B cell (primary cell): ENCODE results near the gene PDE6B. TPM values are rescaled to one million over a fixed set of nuclear protein-coding genes. Genes with fewer than 3 reads are reported as not detected.

Experiments
- ATAC-seq: fragments of 200-7000 bp; cut with Tn5 transposase; one replicate; pipeline ENCODE4 v1.10.0; 2021; ENCODE audit warnings: low read depth, mild to moderate bottlenecking, moderate number of reproducible peaks, moderate library complexity
- CTCF ChIA-PET: fragments of 350-600 bp; sonication (Branson Sonifier 250); formaldehyde crosslinking; loops from one replicate; lab custom pipeline; 2021; ENCODE audit warnings: antibody characterized with exemption, inconsistent platforms; lab: Charles Lee
- POLR2A ChIA-PET: fragments of 350-600 bp; sonication (Branson Sonifier 250); formaldehyde crosslinking; loops from one replicate; lab custom pipeline; 2021; ENCODE audit warnings: antibody characterized with exemption; lab: Charles Lee
- DNase-seq: peaks from one replicate; pipeline ENCODE4 v3.0.0; 2013
- H2AFZ ChIP-seq: 2 replicates; pipeline ENCODE4 v1.6.1; 2012; ENCODE audit warnings: mild to moderate bottlenecking, low read depth, low read length; ENCODE audit not compliant: insufficient read depth, poor library complexity, severe bottlenecking
- H3K27ac ChIP-seq, 2 donors: 1 replicate in 1 of 2; 2 replicates in 1 of 2; pipeline ENCODE4 v1.5.1; 2012 to 2013; ENCODE audit warnings: low read length in 2 of 2, mild to moderate bottlenecking in 2 of 2, moderate library complexity in 1 of 2
- H3K27me3 ChIP-seq, 4 experiments: fragments of 200-600 bp in 1 of 4; sonication (generic) in 1 of 4; replicated peaks in 1 of 4; 1 replicate in 2 of 4; 2 replicates in 2 of 4; pipeline versions ENCODE4 v1.6.1 to v1.7.0; 2013 to 2016; ENCODE audit warnings: low read length in 3 of 4, mild to moderate bottlenecking in 2 of 4, mixed read lengths in 1 of 4, moderate library complexity in 1 of 4; ENCODE audit not compliant: insufficient read depth in 4 of 4, control insufficient read depth in 3 of 4; ENCODE audit errors: control extremely low read depth in 1 of 4
- H3K36me3 ChIP-seq, 2 experiments: replicated peaks in 1 of 2; 1 replicate in 1 of 2; 2 replicates in 1 of 2; pipeline versions ENCODE4 v1.6.1 to v1.7.1; 2013; ENCODE audit warnings: low read length in 1 of 2; ENCODE audit not compliant: insufficient read depth in 2 of 2, control insufficient read depth in 1 of 2; ENCODE audit errors: control extremely low read depth in 1 of 2, extremely low read depth in 1 of 2
- H3K4me1 ChIP-seq, 2 donors: fragments of 200-600 bp in 1 of 2; sonication (generic) in 1 of 2; 1 replicate in 1 of 2; 2 replicates in 1 of 2; pipeline versions ENCODE4 v1.5.1 to v1.6.1; 2013 to 2017; ENCODE audit warnings: low read length in 2 of 2; ENCODE audit not compliant: control insufficient read depth in 2 of 2, insufficient read depth in 2 of 2
- H3K4me2 ChIP-seq: replicated peaks from 2 replicates; pipeline ENCODE3; 2012; ENCODE audit warnings: mild to moderate bottlenecking, low read depth, low read length; ENCODE audit not compliant: poor library complexity, severe bottlenecking
- H3K4me3 ChIP-seq, 5 experiments: fragments of 200-600 bp in 1 of 5; sonication (generic) in 1 of 5; 1 replicate in 3 of 5; 2 replicates in 2 of 5; pipeline versions ENCODE4 v1.5.1 to v1.7.0; 2011 to 2016; ENCODE audit warnings: low read length in 4 of 5, mild to moderate bottlenecking in 4 of 5, low read depth in 2 of 5, control low read depth in 1 of 5, moderate library complexity in 1 of 5; ENCODE audit not compliant: insufficient read depth in 1 of 5; ENCODE audit errors: control extremely low read depth in 1 of 5, extremely low read depth in 1 of 5
- H3K79me2 ChIP-seq: fragments of 200-600 bp; sonication (generic); one replicate; pipeline ENCODE4 v1.6.0; 2016; ENCODE audit warnings: low read length; ENCODE audit not compliant: control insufficient read depth, insufficient read depth
- H3K9ac ChIP-seq: fragments of 200-600 bp; sonication (generic); 2 replicates; pipeline ENCODE4 v1.6.1; 2017; ENCODE audit warnings: mild to moderate bottlenecking, low read length, moderate library complexity
- H3K9me3 ChIP-seq, 3 donors: one replicate each; pipeline versions ENCODE4 v1.6.1 to v1.7.1; 2013; ENCODE audit warnings: low read length in 2 of 3; ENCODE audit not compliant: control insufficient read depth in 2 of 3, insufficient read depth in 1 of 3; ENCODE audit errors: control extremely low read depth in 1 of 3
- H4K20me1 ChIP-seq: 2 replicates; pipeline ENCODE4 v1.6.0; 2012; ENCODE audit warnings: mild to moderate bottlenecking, low read length; ENCODE audit not compliant: insufficient read depth, control insufficient read depth, poor library complexity, severe bottlenecking
- H3K27ac Mint-ChIP-seq: one replicate; pipeline ENCODE4 v1.8.0; 2021; ENCODE audit warnings: mixed read lengths
- H3K27me3 Mint-ChIP-seq: one replicate; pipeline ENCODE4 v1.8.0; 2021; ENCODE audit warnings: mixed read lengths
- H3K4me1 Mint-ChIP-seq: one replicate; pipeline ENCODE4 v1.8.0; 2021; ENCODE audit warnings: mixed read lengths
- H3K4me3 Mint-ChIP-seq: one replicate; pipeline ENCODE4 v1.8.0; 2021; ENCODE audit warnings: mixed read lengths
- H3K9me3 Mint-ChIP-seq: one replicate; pipeline ENCODE4 v1.8.0; 2022; ENCODE audit warnings: mixed read lengths; ENCODE audit not compliant: insufficient read depth
- CTCF ChIP-seq: fragments of 200-600 bp; IDR thresholded peaks from one replicate; pipeline ENCODE4 v1.8.0; 2022; ENCODE audit warnings: antibody characterized with exemption, mild to moderate bottlenecking
- EZH2 ChIP-seq: IDR thresholded peaks from 2 replicates; pipeline ENCODE4 v1.6.1; 2012; ENCODE audit warnings: borderline replicate concordance, low read depth, mild to moderate bottlenecking, moderate library complexity, low read length; ENCODE audit not compliant: insufficient read depth, poor library complexity, severe bottlenecking
- WGBS: methylation state at CpG from one replicate; pipeline ENCODE4 v1.1.5; 2013; ENCODE audit warnings: missing lambda C conversion rate; ENCODE audit not compliant: insufficient coverage; 5-methylcytosine and 5-hydroxymethylcytosine counted together
- intact Hi-C: fragments of 100-400 bp; cut with micrococcal nuclease; formaldehyde crosslinking; loops from one replicate; pipeline ENCODE4 v1.10.0; 2022
- polyA minus RNA-seq: library from RNA; depleted of rRNA, polyadenylated mRNA; stranded (reverse); fragments of >200 nt; gene quantifications from 2 replicates; pipeline ENCODE4 v1.2.3, GENCODE V29; 2012
- polyA plus RNA-seq: library from polyadenylated mRNA; depleted of rRNA; stranded (reverse); fragments of >200 nt; gene quantifications from 2 replicates; pipeline ENCODE4 v1.2.3, GENCODE V29; 2012
- total RNA-seq, 2 donors: library from RNA; stranded (reverse); fragments of 120-200 nt in 1 of 2; gene quantifications; 1 replicate in 1 of 2; 2 replicates in 1 of 2; pipeline versions ENCODE4 v1.2.3 to v1.2.4, GENCODE V29; 2013 to 2022

PDE6B gene
- total RNA-seq (15.1 and 20.0 TPM in 2 replicates), polyA plus RNA-seq (23.0 and 25.2 TPM in 2 replicates), polyA minus RNA-seq (19.7 and 30.3 TPM in 2 replicates)
- total RNA-seq (2013), result 19.3 TPM

- no peak within 1 kb of the TSS for H3K27ac ChIP-seq
- H3K9ac ChIP-seq, result no peak within 1 kb of the TSS
- ChIA-PET POLR2A (no interaction called here), CTCF (interaction anchor here (0.6 kb wide), 1 partner anchor 281 kb away, joined by 3 read pairs; no protein-coding TSS in a partner anchor)
- H3K4me3 ChIP-seq, result no peak within 1 kb of the TSS
- no peak for DNase-seq
- no peaks in the 10 kb centered on the region for H3K9me3 Mint-ChIP-seq
- peaks cover 11% of the 10 kb centered on the region for H3K27me3 Mint-ChIP-seq
- H3K79me2 ChIP-seq, result no peaks in the 10 kb centered on the region
- no peaks in the 10 kb centered on the region for H3K4me1 ChIP-seq
- no peak within 1 kb of the TSS for H3K27ac Mint-ChIP-seq
- no peak for ATAC-seq
- H4K20me1 ChIP-seq, result no peaks in the 10 kb centered on the region
- peaks cover 0 to 6% (median 0%) of the 10 kb centered on the region in 4 experiments for H3K27me3 ChIP-seq
- no peaks in the 10 kb centered on the region for H3K4me1 Mint-ChIP-seq
- H3K4me3 Mint-ChIP-seq, result no peak within 1 kb of the TSS
- 76% methylated on average over 14 of the region's 21 CpGs for WGBS
- peaks cover 0 to 33% (median 0%) of the 10 kb centered on the region in 3 donors for H3K9me3 ChIP-seq
- intact Hi-C loops, result no loop called here
- no peak within 1 kb of the TSS for H2AFZ ChIP-seq
- no peak within 1 kb of the TSS for H3K4me2 ChIP-seq
- no peaks in the 10 kb centered on the region for H3K36me3 ChIP-seq
- TF ChIP-seq CTCF (no peak), EZH2 (no peak)
Measured at GRCh38 chr4:624705-625590, at the start of gene PDE6B. Gene PDE6B, plus strand, starts transcription at chr4:625573. Its CDS starts 54 bp downstream, at chr4:625627.
